GM23338 (cell line): ENCODE measurements around the gene CNOT4. TPM values are rescaled to one million over a fixed set of nuclear protein-coding genes. Genes with fewer than 3 reads are reported as not detected.

Experiments
- ATAC-seq: fragments of 200-7000 bp; cut with Tn5 transposase; 3 replicates; pipeline ENCODE4 v1.9.1; 2020
- DNase-seq: peaks from one replicate; pipeline ENCODE4 v3.0.0-alpha.2; 2015; ENCODE audit warnings: low spot score
- H2AFZ ChIP-seq: fragments of 200-600 bp; sonication (generic); 2 replicates; pipeline ENCODE4 v1.8.0; 2016; ENCODE audit warnings: antibody characterized with exemption, mild to moderate bottlenecking, moderate library complexity
- H3F3A ChIP-seq: fragments of 200-600 bp; sonication (generic); replicated peaks from 2 replicates; pipeline ENCODE4 v1.8.0; 2017; ENCODE audit warnings: antibody characterized with exemption, mixed run types, low read depth
- H3K27ac ChIP-seq: fragments of 200-600 bp; sonication (generic); 2 replicates; pipeline ENCODE4 v1.6.1; 2016; ENCODE audit warnings: low read depth
- H3K27me3 ChIP-seq: fragments of 200-600 bp; sonication (generic); 2 replicates; pipeline ENCODE4 v1.8.0; 2016; ENCODE audit warnings: mild to moderate bottlenecking, mixed run types, moderate library complexity; ENCODE audit not compliant: insufficient read depth
- H3K36me3 ChIP-seq: fragments of 200-600 bp; sonication (generic); 2 replicates; pipeline ENCODE4 v1.8.0; 2016; ENCODE audit warnings: mild to moderate bottlenecking; ENCODE audit not compliant: insufficient read depth
- H3K4me1 ChIP-seq: fragments of 200-600 bp; sonication (generic); 2 replicates; pipeline ENCODE4 v1.8.0; 2016; ENCODE audit warnings: mild to moderate bottlenecking, moderate library complexity; ENCODE audit not compliant: insufficient read depth
- H3K4me2 ChIP-seq: fragments of 200-600 bp; sonication (generic); 2 replicates; pipeline ENCODE4 v1.7.1; 2017; ENCODE audit warnings: mixed run types
- H3K4me3 ChIP-seq: fragments of 200-600 bp; sonication (generic); 2 replicates; pipeline ENCODE4 v1.6.1; 2016; ENCODE audit warnings: mixed run types
- H3K79me2 ChIP-seq: fragments of 200-600 bp; sonication (generic); replicated peaks from 2 replicates; pipeline ENCODE4 v1.8.0; 2017; ENCODE audit warnings: mild to moderate bottlenecking; ENCODE audit not compliant: insufficient read depth
- H3K9me2 ChIP-seq: fragments of 200-600 bp; sonication (generic); 2 replicates; pipeline ENCODE4 v1.8.0; 2017; ENCODE audit not compliant: insufficient read depth
- H4K20me1 ChIP-seq: fragments of 200-600 bp; sonication (generic); replicated peaks from 2 replicates; pipeline ENCODE4 v1.8.0; 2017; ENCODE audit warnings: mild to moderate bottlenecking; ENCODE audit not compliant: insufficient read depth
- H3K27ac Mint-ChIP-seq: 2 replicates; pipeline ENCODE4 v1.8.0; 2020; ENCODE audit warnings: inconsistent platforms, mild to moderate bottlenecking, moderate library complexity, mixed read lengths
- H3K27me3 Mint-ChIP-seq: 3 replicates; pipeline ENCODE4 v1.8.0; 2022; ENCODE audit warnings: low read depth, mild to moderate bottlenecking, moderate library complexity, mixed read lengths, inconsistent platforms; ENCODE audit not compliant: insufficient read depth, poor library complexity
- H3K36me3 Mint-ChIP-seq: 3 replicates; pipeline ENCODE4 v1.8.0; 2021; ENCODE audit warnings: low read depth, mild to moderate bottlenecking, inconsistent platforms, moderate library complexity, mixed read lengths
- H3K4me1 Mint-ChIP-seq: 3 replicates; pipeline ENCODE4 v1.8.0; 2020; ENCODE audit warnings: mild to moderate bottlenecking, inconsistent platforms, mixed read lengths
- H3K4me3 Mint-ChIP-seq: 3 replicates; pipeline ENCODE4 v1.8.0; 2021; ENCODE audit warnings: moderate library complexity, mild to moderate bottlenecking, inconsistent platforms, mixed read lengths
- H3K9me3 Mint-ChIP-seq: 3 replicates; pipeline ENCODE4 v1.8.0; 2020; ENCODE audit warnings: moderate library complexity, mild to moderate bottlenecking, inconsistent platforms, mixed read lengths
- CREB1 ChIP-seq: fragments of 250-450 bp; sonication (Bioruptor Pico); IDR thresholded peaks from 2 replicates; pipeline ENCODE4 v1.5.0; 2020; ENCODE audit warnings: low read depth, mild to moderate bottlenecking, moderate library complexity
- EZH2 ChIP-seq: fragments of 200-600 bp; sonication (generic); IDR thresholded peaks from one replicate; pipeline ENCODE4 v1.8.0; 2017; ENCODE audit warnings: antibody characterized with exemption, mild to moderate bottlenecking, low read depth; ENCODE audit not compliant: unreplicated experiment
- NANOG ChIP-seq: IDR thresholded peaks from 2 replicates; pipeline ENCODE4 v1.6.1; 2016; ENCODE audit warnings: antibody characterized with exemption, borderline replicate concordance
- STAT1 ChIP-seq: IDR thresholded peaks from one replicate; pipeline ENCODE4 v1.6.1; 2016; ENCODE audit warnings: antibody characterized with exemption; ENCODE audit not compliant: unreplicated experiment
- ZNF114 ChIP-seq: fragments of 250-450 bp; sonication (Bioruptor Pico); IDR thresholded peaks from 2 replicates; pipeline ENCODE4 v1.5.0; 2020; ENCODE audit warnings: mild to moderate bottlenecking, moderate library complexity
- polyA plus RNA-seq: library from polyadenylated mRNA; unstranded; fragments of >200 nt; fragmentation: Nextera tagmentation; extraction: Ambion mirVana; gene quantifications from 2 replicates; pipeline ENCODE4 v1.2.1, GENCODE V29; 2016
- total RNA-seq: library from RNA; depleted of rRNA; stranded (reverse); fragments of >200 nt; shearing (Covaris generic); gene quantifications from 2 replicates; pipeline ENCODE4 v1.2.3, GENCODE V29; 2014
- TF ChIP-seq, protein P1 (sequence below): fragments of 250-450 bp; sonication (Bioruptor Pico); IDR thresholded peaks from 2 replicates; pipeline ENCODE4 v1.5.0; 2020; ENCODE audit warnings: mild to moderate bottlenecking, moderate library complexity

The CNOT4 gene
- total and polyA plus RNA-seq, 2 experiments from 2014 or later, result 18.9 to 26.2 TPM

DNA sequence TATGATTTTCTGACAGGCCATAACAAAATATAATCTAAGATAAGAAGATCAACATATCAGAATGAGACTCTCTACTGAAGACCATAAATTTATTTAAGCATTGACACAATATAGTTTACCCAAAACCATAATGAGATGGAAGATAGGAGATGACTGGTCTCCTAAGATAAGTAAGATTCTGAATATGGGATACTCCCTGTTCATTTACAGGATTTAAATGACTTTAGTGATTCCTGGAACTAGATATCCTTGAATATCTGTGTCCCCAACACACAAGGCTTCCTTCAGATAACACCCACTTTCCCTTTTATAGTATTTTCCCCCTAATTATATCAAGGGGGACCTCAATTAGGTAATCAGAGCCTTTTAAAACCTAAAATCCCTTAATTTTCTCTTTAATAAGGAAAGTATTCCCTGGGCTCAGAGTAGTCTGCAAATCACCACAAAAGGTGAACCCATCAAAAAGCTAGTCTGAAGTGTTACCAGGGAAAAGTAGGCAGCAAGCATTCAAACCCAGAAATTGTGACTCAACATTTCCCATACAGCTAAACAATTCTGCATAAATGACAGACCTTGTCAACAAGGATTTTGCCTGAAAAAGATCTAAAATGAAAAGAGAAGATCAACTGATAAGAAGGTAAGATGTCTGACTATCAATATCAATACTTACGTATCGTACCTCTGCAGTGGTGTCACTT, 99.9 kb downstream of the CNOT4 start:
- no peak overlapping the region for H3K4me3 Mint-ChIP-seq
- peaks cover 6% of the 10 kb centered on the region; the same call in 2 of the 3 replicates for H3K4me1 Mint-ChIP-seq
- peaks cover 4% of the 10 kb centered on the region; the same call in 1 of the 3 replicates for H3K36me3 Mint-ChIP-seq
- no peak overlapping the region for H3K27ac ChIP-seq
- H3K4me3 ChIP-seq, result no peak overlapping the region
- H3K9me2 ChIP-seq, result no peaks in the 10 kb centered on the region
- no peaks in the 10 kb centered on the region; the same call in 1 of the 2 replicates for H3K4me1 ChIP-seq
- peaks cover 2% of the 10 kb centered on the region for H3K27me3 Mint-ChIP-seq
- no peak overlapping the region for H3K27ac Mint-ChIP-seq
- DNase-seq (no peak), ATAC-seq (no peak)
- H3K9me3 Mint-ChIP-seq, result no peaks in the 10 kb centered on the region
- no peaks in the 10 kb centered on the region for H4K20me1 ChIP-seq
- H3K4me2 ChIP-seq, result no peak overlapping the region
- H3K79me2 ChIP-seq, result no peaks in the 10 kb centered on the region
- no peaks in the 10 kb centered on the region for H3K36me3 ChIP-seq
- TF ChIP-seq EZH2 (no peak), NANOG (no peak)
- no peaks in the 10 kb centered on the region for H3K27me3 ChIP-seq
- H2AFZ ChIP-seq, result no peak overlapping the region
- no peaks in the 10 kb centered on the region for H3F3A ChIP-seq

DNA sequence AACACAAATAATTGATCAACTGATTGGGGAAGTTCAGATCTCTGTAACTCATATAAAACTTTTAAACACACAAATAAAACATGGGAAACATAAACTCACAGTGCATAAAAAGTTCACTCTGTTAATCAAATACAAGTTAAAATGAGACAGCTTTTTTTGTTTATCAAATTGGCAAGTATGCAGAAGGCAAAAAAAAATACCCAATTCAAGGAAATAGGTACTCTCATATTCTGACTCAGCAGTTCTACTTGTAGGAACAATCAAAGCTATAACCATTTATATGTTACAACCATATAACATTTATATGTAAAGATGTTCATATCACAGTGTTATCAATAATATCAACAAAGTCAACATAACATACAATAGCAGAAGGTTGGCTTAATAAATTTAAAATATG, 102.0 kb downstream of the CNOT4 start:
- Histone ChIP-seq H2AFZ (no peak overlapping the region), H3K4me1 (no peaks in the 10 kb centered on the region), H3K27me3 (no peaks in the 10 kb centered on the region), H3K9me2 (no peaks in the 10 kb centered on the region), H3K79me2 (no peaks in the 10 kb centered on the region), H4K20me1 (no peaks in the 10 kb centered on the region), H3K36me3 (no peaks in the 10 kb centered on the region), H3K27ac (no peak overlapping the region), H3K4me2 (no peak overlapping the region), H3F3A (no peaks in the 10 kb centered on the region), H3K4me3 (no peak overlapping the region)
- Mint-ChIP-seq H3K4me3 (no peak overlapping the region), H3K9me3 (no peaks in the 10 kb centered on the region), H3K27me3 (peaks cover 2% of the 10 kb centered on the region), H3K4me1 (no peaks in the 10 kb centered on the region), H3K27ac (no peak overlapping the region; the same call in 1 of the 2 replicates), H3K36me3 (peaks cover 4% of the 10 kb centered on the region; the same call in 1 of the 3 replicates)
- DNase-seq (no peak), ATAC-seq (no peak)
- TF ChIP-seq EZH2 (no peak), CREB1 (CRISPR knock-in tag) (no peak), STAT1 (no peak), ZNF114 (CRISPR knock-in tag) (no peak)
- TF ChIP-seq, protein P1, sequence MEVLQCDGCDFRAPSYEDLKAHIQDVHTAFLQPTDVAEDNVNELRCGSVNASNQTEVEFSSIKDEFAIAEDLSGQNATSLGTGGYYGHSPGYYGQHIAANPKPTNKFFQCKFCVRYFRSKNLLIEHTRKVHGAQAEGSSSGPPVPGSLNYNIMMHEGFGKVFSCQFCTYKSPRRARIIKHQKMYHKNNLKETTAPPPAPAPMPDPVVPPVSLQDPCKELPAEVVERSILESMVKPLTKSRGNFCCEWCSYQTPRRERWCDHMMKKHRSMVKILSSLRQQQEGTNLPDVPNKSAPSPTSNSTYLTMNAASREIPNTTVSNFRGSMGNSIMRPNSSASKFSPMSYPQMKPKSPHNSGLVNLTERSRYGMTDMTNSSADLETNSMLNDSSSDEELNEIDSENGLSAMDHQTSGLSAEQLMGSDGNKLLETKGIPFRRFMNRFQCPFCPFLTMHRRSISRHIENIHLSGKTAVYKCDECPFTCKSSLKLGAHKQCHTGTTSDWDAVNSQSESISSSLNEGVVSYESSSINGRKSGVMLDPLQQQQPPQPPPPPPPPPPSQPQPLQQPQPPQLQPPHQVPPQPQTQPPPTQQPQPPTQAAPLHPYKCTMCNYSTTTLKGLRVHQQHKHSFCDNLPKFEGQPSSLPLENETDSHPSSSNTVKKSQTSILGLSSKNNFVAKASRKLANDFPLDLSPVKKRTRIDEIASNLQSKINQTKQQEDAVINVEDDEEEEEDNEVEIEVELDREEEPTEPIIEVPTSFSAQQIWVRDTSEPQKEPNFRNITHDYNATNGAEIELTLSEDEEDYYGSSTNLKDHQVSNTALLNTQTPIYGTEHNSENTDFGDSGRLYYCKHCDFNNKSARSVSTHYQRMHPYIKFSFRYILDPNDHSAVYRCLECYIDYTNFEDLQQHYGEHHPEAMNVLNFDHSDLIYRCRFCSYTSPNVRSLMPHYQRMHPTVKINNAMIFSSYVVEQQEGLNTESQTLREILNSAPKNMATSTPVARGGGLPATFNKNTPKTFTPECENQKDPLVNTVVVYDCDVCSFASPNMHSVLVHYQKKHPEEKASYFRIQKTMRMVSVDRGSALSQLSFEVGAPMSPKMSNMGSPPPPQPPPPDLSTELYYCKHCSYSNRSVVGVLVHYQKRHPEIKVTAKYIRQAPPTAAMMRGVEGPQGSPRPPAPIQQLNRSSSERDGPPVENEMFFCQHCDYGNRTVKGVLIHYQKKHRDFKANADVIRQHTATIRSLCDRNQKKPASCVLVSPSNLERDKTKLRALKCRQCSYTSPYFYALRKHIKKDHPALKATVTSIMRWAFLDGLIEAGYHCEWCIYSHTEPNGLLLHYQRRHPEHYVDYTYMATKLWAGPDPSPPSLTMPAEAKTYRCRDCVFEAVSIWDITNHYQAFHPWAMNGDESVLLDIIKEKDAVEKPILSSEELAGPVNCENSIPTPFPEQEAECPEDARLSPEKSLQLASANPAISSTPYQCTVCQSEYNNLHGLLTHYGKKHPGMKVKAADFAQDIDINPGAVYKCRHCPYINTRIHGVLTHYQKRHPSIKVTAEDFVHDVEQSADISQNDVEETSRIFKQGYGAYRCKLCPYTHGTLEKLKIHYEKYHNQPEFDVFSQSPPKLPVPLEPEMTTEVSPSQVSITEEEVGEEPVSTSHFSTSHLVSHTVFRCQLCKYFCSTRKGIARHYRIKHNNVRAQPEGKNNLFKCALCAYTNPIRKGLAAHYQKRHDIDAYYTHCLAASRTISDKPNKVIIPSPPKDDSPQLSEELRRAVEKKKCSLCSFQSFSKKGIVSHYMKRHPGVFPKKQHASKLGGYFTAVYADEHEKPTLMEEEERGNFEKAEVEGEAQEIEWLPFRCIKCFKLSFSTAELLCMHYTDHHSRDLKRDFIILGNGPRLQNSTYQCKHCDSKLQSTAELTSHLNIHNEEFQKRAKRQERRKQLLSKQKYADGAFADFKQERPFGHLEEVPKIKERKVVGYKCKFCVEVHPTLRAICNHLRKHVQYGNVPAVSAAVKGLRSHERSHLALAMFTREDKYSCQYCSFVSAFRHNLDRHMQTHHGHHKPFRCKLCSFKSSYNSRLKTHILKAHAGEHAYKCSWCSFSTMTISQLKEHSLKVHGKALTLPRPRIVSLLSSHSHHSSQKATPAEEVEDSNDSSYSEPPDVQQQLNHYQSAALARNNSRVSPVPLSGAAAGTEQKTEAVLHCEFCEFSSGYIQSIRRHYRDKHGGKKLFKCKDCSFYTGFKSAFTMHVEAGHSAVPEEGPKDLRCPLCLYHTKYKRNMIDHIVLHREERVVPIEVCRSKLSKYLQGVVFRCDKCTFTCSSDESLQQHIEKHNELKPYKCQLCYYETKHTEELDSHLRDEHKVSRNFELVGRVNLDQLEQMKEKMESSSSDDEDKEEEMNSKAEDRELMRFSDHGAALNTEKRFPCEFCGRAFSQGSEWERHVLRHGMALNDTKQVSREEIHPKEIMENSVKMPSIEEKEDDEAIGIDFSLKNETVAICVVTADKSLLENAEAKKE, result no peak
